Measurements from ENCODE around the gene WDR12. TPM values are rescaled to one million over a fixed set of nuclear protein-coding genes. Genes with fewer than 3 reads are reported as not detected.

The WDR12 gene
- total and polyA plus RNA-seq, 2 donors (not counting 3 experiments of a cell fraction or from before 2014, with no cell fraction given): 8.5 to 65.6 TPM

DNA sequence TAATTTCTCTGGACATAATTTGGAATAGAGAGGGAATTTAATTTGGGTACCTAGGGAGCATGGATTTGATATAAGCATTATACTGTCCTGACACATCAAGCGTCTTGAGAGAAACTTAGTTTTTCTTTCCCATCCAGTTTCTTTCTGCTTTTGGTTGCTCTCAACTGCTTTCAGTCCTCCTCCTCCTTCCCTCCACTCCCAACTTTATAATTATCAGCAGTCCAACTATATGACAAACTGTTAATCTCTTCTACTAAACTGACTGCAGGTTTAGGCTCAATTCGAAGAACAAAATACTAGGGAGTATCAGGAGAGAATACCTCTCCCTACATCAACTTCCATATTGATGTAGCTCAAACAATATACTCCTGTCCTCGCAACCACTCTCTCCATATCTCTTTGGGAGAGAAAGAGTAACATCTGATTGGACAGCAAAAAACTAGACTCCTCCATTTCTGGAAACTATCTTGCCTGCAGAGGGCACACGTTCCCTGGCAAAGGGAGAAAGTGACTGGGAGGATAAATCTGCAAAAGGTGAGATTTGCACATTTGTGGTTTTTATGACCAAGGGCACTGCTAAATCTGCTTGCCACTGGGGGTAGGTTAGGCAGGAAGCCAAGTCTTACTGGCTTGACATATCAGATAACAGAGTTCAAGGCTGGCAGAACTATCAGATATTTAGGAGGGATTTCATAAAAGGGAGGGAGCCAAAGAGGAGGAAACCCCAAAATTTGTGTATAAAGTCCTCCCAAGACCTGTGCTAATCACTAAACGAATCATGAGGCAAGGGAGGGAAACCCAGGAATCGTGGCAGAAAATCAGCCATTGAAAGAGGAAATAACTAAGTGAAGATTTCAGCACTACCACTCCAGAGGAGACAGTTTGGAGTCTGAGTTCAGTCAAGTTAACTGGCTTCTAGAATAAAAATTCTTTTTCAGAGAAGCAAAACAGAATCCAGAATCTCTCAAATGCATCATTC, 79.9 kb downstream of the WDR12 start:
- dilution Hi-C loops (cut with MboI; ENCODE audit: extremely low pct_ligation_motif_present, low sequenced_read_pairs): no loop called here
- H3K27me3 ChIP-seq (ENCODE audit: control insufficient read depth in 2 of 2, insufficient read depth in 2 of 2, low read length in 2 of 2): no peaks in the 10 kb centered on the region
- H3K9ac ChIP-seq (replicated peaks; ENCODE audit: extremely low read depth, insufficient read depth, low read length): no peak overlapping the region
- no peaks in the 10 kb centered on the region for H3K36me3 ChIP-seq (ENCODE audit: control insufficient read depth in 2 of 2, extremely low read depth in 1 of 2, insufficient read depth in 2 of 2, low read length in 2 of 2)
- H3K9me3 ChIP-seq (replicated peaks; ENCODE audit: control insufficient read depth, insufficient read depth, low read length): no peaks in the 10 kb centered on the region
- no TSS peak for BruUV-seq (replicated peaks)
- no peak overlapping the region for H3K27ac ChIP-seq (ENCODE audit: insufficient read depth, low read depth, low read length)
- no peaks in the 10 kb centered on the region for H3K79me2 ChIP-seq (ENCODE audit: control insufficient read depth, insufficient read depth, low read length)
- H3K4me1 ChIP-seq (ENCODE audit: control insufficient read depth, extremely low read depth, insufficient read depth, low read length): peaks cover 15% of the 10 kb centered on the region
- no peak overlapping the region for H3K4me3 ChIP-seq (replicated peaks in 1 of 3; ENCODE audit: insufficient read depth in 1 of 3, low read depth in 1 of 3, low read length in 3 of 3)
- no peaks in the 10 kb centered on the region for H3K9me1 ChIP-seq (replicated peaks; ENCODE audit: control insufficient read depth, extremely low read depth, insufficient read depth, low read length)
- POLR2A ChIA-PET: no interaction called here
- peak overlapping the region; percentile 65 for H2AFZ ChIP-seq (ENCODE audit: low read depth, low read length)
- TF ChIP-seq, protein P1, sequence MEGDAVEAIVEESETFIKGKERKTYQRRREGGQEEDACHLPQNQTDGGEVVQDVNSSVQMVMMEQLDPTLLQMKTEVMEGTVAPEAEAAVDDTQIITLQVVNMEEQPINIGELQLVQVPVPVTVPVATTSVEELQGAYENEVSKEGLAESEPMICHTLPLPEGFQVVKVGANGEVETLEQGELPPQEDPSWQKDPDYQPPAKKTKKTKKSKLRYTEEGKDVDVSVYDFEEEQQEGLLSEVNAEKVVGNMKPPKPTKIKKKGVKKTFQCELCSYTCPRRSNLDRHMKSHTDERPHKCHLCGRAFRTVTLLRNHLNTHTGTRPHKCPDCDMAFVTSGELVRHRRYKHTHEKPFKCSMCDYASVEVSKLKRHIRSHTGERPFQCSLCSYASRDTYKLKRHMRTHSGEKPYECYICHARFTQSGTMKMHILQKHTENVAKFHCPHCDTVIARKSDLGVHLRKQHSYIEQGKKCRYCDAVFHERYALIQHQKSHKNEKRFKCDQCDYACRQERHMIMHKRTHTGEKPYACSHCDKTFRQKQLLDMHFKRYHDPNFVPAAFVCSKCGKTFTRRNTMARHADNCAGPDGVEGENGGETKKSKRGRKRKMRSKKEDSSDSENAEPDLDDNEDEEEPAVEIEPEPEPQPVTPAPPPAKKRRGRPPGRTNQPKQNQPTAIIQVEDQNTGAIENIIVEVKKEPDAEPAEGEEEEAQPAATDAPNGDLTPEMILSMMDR (IDR thresholded peaks at IDR 0.05; ENCODE audit: extremely low read depth in 1 of 2, insufficient read depth in 1 of 2, low read depth in 1 of 2, low read length in 2 of 2): peak; percentile 56 to 61
- TF ChIP-seq MYC (IDR thresholded peaks at IDR 0.05; ENCODE audit: low read depth, low read length): no peak
- FAIRE-seq: peak; percentile 84
- H3K4me2 ChIP-seq (ENCODE audit: insufficient read depth, low read length): peak overlapping the region; percentile 46
- no peaks in the 10 kb centered on the region for H4K20me1 ChIP-seq (replicated peaks; ENCODE audit: control insufficient read depth, extremely low read depth, insufficient read depth, low read length)
- peak; percentile 75 for DNase-seq (ENCODE audit: low read depth, low spot score)
- intact Hi-C loops (cut with micrococcal nuclease): loop anchor here (1.0 to 10.0 kb wide), 5 partner anchors 39 to 1078 kb away; no protein-coding TSS in a partner anchor
- CTCF ChIA-PET: interaction anchor here (1.0 to 1.5 kb wide), 6 partner anchors 9 to 1078 kb away, joined by 3 to 8 read pairs (median 4); no protein-coding TSS in a partner anchor

DNA sequence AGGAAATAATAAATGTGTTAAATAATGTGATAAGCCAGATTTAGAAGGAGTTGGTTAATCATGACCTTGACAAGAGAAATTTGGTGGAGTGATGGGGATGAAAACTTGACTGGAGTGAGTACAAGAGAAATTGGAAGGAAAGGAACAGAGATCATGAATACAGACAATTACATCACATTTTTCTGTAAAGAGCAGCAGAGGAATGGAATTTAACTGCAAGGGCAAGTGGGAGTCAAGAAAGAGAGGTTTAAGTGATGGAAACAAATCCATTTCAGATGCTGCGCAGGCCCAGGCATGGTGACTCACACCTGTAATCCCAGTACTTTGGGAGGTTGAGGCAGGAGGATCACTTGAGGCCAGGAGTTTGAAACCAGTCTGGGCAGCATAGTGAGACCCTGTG, 86.6 kb downstream of the WDR12 start:
- H3K9ac ChIP-seq (replicated peaks; ENCODE audit: extremely low read depth, insufficient read depth, low read length): no peak overlapping the region
- no peak overlapping the region for H3K4me2 ChIP-seq (ENCODE audit: insufficient read depth, low read length)
- ChIA-PET POLR2A (no interaction called here), CTCF (interaction anchor here (1.1 kb wide), 1 partner anchor 8 kb away, joined by 3 read pairs; no protein-coding TSS in a partner anchor)
- H3K27me3 ChIP-seq (ENCODE audit: control insufficient read depth in 2 of 2, insufficient read depth in 2 of 2, low read length in 2 of 2): no peaks in the 10 kb centered on the region
- no peak overlapping the region for H3K27ac ChIP-seq (ENCODE audit: insufficient read depth, low read depth, low read length)
- TF ChIP-seq JUN (IDR thresholded peaks at IDR 0.05; ENCODE audit: borderline replicate concordance, insufficient read depth, insufficient read length, low read depth) (no peak), EZH2 (IDR thresholded peaks at IDR 0.05; ENCODE audit: borderline replicate concordance, low read depth, low read length, severe bottlenecking) (no peak), POLR2AphosphoS5 (IDR thresholded peaks at IDR 0.05; ENCODE audit: insufficient read depth, low read depth, low read length) (no peak), FOS (IDR thresholded peaks at IDR 0.05; ENCODE audit: borderline replicate concordance, insufficient read depth, low read length) (no peak), POLR2A (IDR thresholded peaks at IDR 0.05; ENCODE audit: low read depth, low read length) (no peak), GATA2 (IDR thresholded peaks at IDR 0.05; ENCODE audit: insufficient read depth, insufficient read length, low read depth, low read length) (no peak), MYC (IDR thresholded peaks at IDR 0.05; ENCODE audit: low read depth, low read length) (no peak)
- TF ChIP-seq, protein P1 (IDR thresholded peaks at IDR 0.05; ENCODE audit: extremely low read depth in 1 of 2, insufficient read depth in 1 of 2, low read depth in 1 of 2, low read length in 2 of 2): no peak
- TF ChIP-seq, protein P2, sequence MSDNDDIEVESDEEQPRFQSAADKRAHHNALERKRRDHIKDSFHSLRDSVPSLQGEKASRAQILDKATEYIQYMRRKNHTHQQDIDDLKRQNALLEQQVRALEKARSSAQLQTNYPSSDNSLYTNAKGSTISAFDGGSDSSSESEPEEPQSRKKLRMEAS (IDR thresholded peaks at IDR 0.05; ENCODE audit: insufficient read depth, insufficient read length): no peak
- H3K4me1 ChIP-seq (ENCODE audit: control insufficient read depth, extremely low read depth, insufficient read depth, low read length): no peaks in the 10 kb centered on the region
- no TSS peak for BruUV-seq (replicated peaks)
- intact Hi-C loops (cut with micrococcal nuclease): no loop called here
- no peaks in the 10 kb centered on the region for H3K36me3 ChIP-seq (ENCODE audit: control insufficient read depth in 2 of 2, extremely low read depth in 1 of 2, insufficient read depth in 2 of 2, low read length in 2 of 2)
- H3K4me3 ChIP-seq (replicated peaks in 1 of 3; ENCODE audit: insufficient read depth in 1 of 3, low read depth in 1 of 3, low read length in 3 of 3): no peak overlapping the region
- H2AFZ ChIP-seq (ENCODE audit: low read depth, low read length): no peak overlapping the region
- FAIRE-seq (no peak), DNase-seq (ENCODE audit: low read depth, low spot score) (no peak)
- H3K9me1 ChIP-seq (replicated peaks; ENCODE audit: control insufficient read depth, extremely low read depth, insufficient read depth, low read length): no peaks in the 10 kb centered on the region
- H4K20me1 ChIP-seq (replicated peaks; ENCODE audit: control insufficient read depth, extremely low read depth, insufficient read depth, low read length): no peaks in the 10 kb centered on the region
- H3K79me2 ChIP-seq (ENCODE audit: control insufficient read depth, insufficient read depth, low read length): no peaks in the 10 kb centered on the region
- no peaks in the 10 kb centered on the region for H3K9me3 ChIP-seq (replicated peaks; ENCODE audit: control insufficient read depth, insufficient read depth, low read length)
- dilution Hi-C loops (cut with MboI; ENCODE audit: extremely low pct_ligation_motif_present, low sequenced_read_pairs): no loop called here

All from endothelial cell of umbilical vein (primary cell).